KOPT-K1 (cell line): ENCODE data around the gene ALK.

Source experiments
- H3K27ac ChIP-seq: fragments of 200-600 bp; sonication (generic); 2 replicates; pipeline ENCODE4 v1.5.1; 2016; ENCODE audit warnings: antibody characterized with exemption, mild to moderate bottlenecking, low read depth, low read length; ENCODE audit not compliant: poor library complexity, severe bottlenecking
- H3K36me3 ChIP-seq: fragments of 200-600 bp; sonication (generic); 2 replicates; pipeline ENCODE4 v1.5.1; 2017; ENCODE audit warnings: antibody characterized with exemption, mild to moderate bottlenecking, low read length, moderate library complexity; ENCODE audit not compliant: insufficient read depth
- H3K9me3 ChIP-seq: fragments of 200-600 bp; sonication (generic); 2 replicates; pipeline ENCODE4 v1.5.1; 2017; ENCODE audit warnings: antibody characterized with exemption, low read length, mild to moderate bottlenecking; ENCODE audit not compliant: insufficient read depth, poor library complexity, severe bottlenecking

ALK gene

GRCh38 chr2:29775937-29776336 lies 145.4 kb downstream of the ALK start:
- Histone ChIP-seq H3K36me3 (no peaks in the 10 kb centered on the region), H3K9me3 (no peaks in the 10 kb centered on the region), H3K27ac (no peak overlapping the region)

- no peaks in the 10 kb centered on the region for H3K9me3 ChIP-seq
- H3K36me3 ChIP-seq = no peaks in the 10 kb centered on the region
- no peak overlapping the region for H3K27ac ChIP-seq
Observed at GRCh38 chr2:29774624-29775023, 146.8 kb downstream of the ALK start.

- Histone ChIP-seq H3K36me3 (no peaks in the 10 kb centered on the region), H3K9me3 (no peaks in the 10 kb centered on the region), H3K27ac (no peak overlapping the region)
Observed at GRCh38 chr2:29770846-29771245, 150.5 kb downstream of the ALK start.

GRCh38 chr2:29769847-29770246 lies 151.5 kb downstream of the ALK start:
- no peak overlapping the region for H3K27ac ChIP-seq
- no peaks in the 10 kb centered on the region for H3K36me3 ChIP-seq
- H3K9me3 ChIP-seq = no peaks in the 10 kb centered on the region

GRCh38 chr2:29767606-29768335 lies 153.6 kb downstream of the ALK start:
- Histone ChIP-seq H3K27ac (no peak overlapping the region), H3K36me3 (no peaks in the 10 kb centered on the region), H3K9me3 (no peaks in the 10 kb centered on the region)

- H3K36me3 ChIP-seq = no peaks in the 10 kb centered on the region
- H3K9me3 ChIP-seq = no peaks in the 10 kb centered on the region
- H3K27ac ChIP-seq = no peak overlapping the region
Observed at GRCh38 chr2:29766191-29766590, 155.2 kb downstream of the ALK start.

- no peaks in the 10 kb centered on the region for H3K9me3 ChIP-seq
- no peaks in the 10 kb centered on the region for H3K36me3 ChIP-seq
- H3K27ac ChIP-seq = no peak overlapping the region
Observed at GRCh38 chr2:29765721-29766120, 155.7 kb downstream of the ALK start.

- no peak overlapping the region for H3K27ac ChIP-seq
- H3K9me3 ChIP-seq = no peaks in the 10 kb centered on the region
- H3K36me3 ChIP-seq = no peaks in the 10 kb centered on the region
Observed at GRCh38 chr2:29763371-29763770, 158.0 kb downstream of the ALK start.

- H3K36me3 ChIP-seq = no peaks in the 10 kb centered on the region
- no peak overlapping the region for H3K27ac ChIP-seq
- no peaks in the 10 kb centered on the region for H3K9me3 ChIP-seq
Observed at GRCh38 chr2:29762239-29762638, 159.1 kb downstream of the ALK start.

GRCh38 chr2:29761278-29761677 lies 160.1 kb downstream of the ALK start:
- H3K27ac ChIP-seq = no peak overlapping the region
- no peaks in the 10 kb centered on the region for H3K36me3 ChIP-seq
- no peaks in the 10 kb centered on the region for H3K9me3 ChIP-seq

GRCh38 chr2:29760008-29760407 lies 161.4 kb downstream of the ALK start:
- Histone ChIP-seq H3K27ac (no peak overlapping the region), H3K36me3 (no peaks in the 10 kb centered on the region), H3K9me3 (no peaks in the 10 kb centered on the region)

GRCh38 chr2:29759360-29759759 lies 162.0 kb downstream of the ALK start:
- no peaks in the 10 kb centered on the region for H3K9me3 ChIP-seq
- no peaks in the 10 kb centered on the region for H3K36me3 ChIP-seq
- H3K27ac ChIP-seq = no peak overlapping the region

GRCh38 chr2:29755829-29756228 lies 165.6 kb downstream of the ALK start:
- H3K27ac ChIP-seq = no peak overlapping the region
- no peaks in the 10 kb centered on the region for H3K36me3 ChIP-seq
- H3K9me3 ChIP-seq = no peaks in the 10 kb centered on the region

- Histone ChIP-seq H3K27ac (no peak overlapping the region), H3K36me3 (no peaks in the 10 kb centered on the region), H3K9me3 (no peaks in the 10 kb centered on the region)
Observed at GRCh38 chr2:29755233-29755632, 166.2 kb downstream of the ALK start.

GRCh38 chr2:29753671-29754444 lies 167.5 kb downstream of the ALK start:
- no peaks in the 10 kb centered on the region for H3K9me3 ChIP-seq
- H3K36me3 ChIP-seq = no peaks in the 10 kb centered on the region
- no peak overlapping the region for H3K27ac ChIP-seq

- no peaks in the 10 kb centered on the region for H3K9me3 ChIP-seq
- no peaks in the 10 kb centered on the region for H3K36me3 ChIP-seq
- H3K27ac ChIP-seq = no peak overlapping the region
Observed at GRCh38 chr2:29751390-29751789, 170.0 kb downstream of the ALK start.
